PC-9 (cell line): Measurements from ENCODE around the gene MLXIP. TPM values are rescaled to one million over a fixed set of nuclear protein-coding genes. Genes with fewer than 3 reads are reported as not detected.

Experiments used
- BruUV-seq: library from RNA; stranded (reverse); fragments of 400-500 nt; replicated peaks from 2 replicates; lab custom pipeline; 2021; lab: Mats Ljungman, UMichigan
- CTCF ChIA-PET: fragments of 300-600 bp; sonication (Branson Sonifier 250); formaldehyde crosslinking; loops from one replicate; lab custom pipeline; 2022; ENCODE audit warnings: antibody characterized with exemption; lab: Charles Lee
- POLR2A ChIA-PET: fragments of 300-600 bp; sonication (Branson Sonifier 250); formaldehyde crosslinking; loops from one replicate; lab custom pipeline; 2022; ENCODE audit warnings: antibody characterized with exemption; ENCODE audit not compliant: unreplicated experiment; lab: Charles Lee
- DNase-seq, 2 experiments: peaks; one replicate each; pipeline versions ENCODE4 v3.0.0 to v3.0.0-alpha.2; 2015 to 2022; ENCODE audit warnings: mixed read lengths in 1 of 2
- H2AFZ ChIP-seq: fragments of 200-600 bp; sonication (generic); 2 replicates; pipeline ENCODE4 v1.8.1; 2017; ENCODE audit warnings: antibody characterized with exemption
- H3F3A ChIP-seq: fragments of 200-600 bp; sonication (generic); 2 replicates; pipeline ENCODE4 v1.8.1; 2017; ENCODE audit warnings: antibody characterized with exemption, mild to moderate bottlenecking, low read depth; ENCODE audit not compliant: insufficient read depth
- H3K27ac ChIP-seq: fragments of 200-600 bp; sonication (generic); 2 replicates; pipeline ENCODE4 v1.6.1; 2016; ENCODE audit warnings: mixed run types
- H3K27me3 ChIP-seq: fragments of 200-600 bp; sonication (generic); 2 replicates; pipeline ENCODE4 v1.6.1; 2016; ENCODE audit warnings: low read depth, mixed run types; ENCODE audit not compliant: insufficient read depth
- H3K36me3 ChIP-seq: fragments of 200-600 bp; sonication (generic); 2 replicates; pipeline ENCODE4 v1.6.1; 2016; ENCODE audit warnings: low read depth, mixed run types
- H3K4me1 ChIP-seq: fragments of 200-600 bp; sonication (generic); replicated peaks from 2 replicates; pipeline ENCODE4 v1.6.1; 2016; ENCODE audit warnings: mixed run types; ENCODE audit not compliant: insufficient read depth
- H3K4me2 ChIP-seq: fragments of 200-600 bp; sonication (generic); 2 replicates; pipeline ENCODE4 v1.6.1; 2017; ENCODE audit warnings: mixed run types
- H3K4me3 ChIP-seq: fragments of 200-600 bp; sonication (generic); 2 replicates; pipeline ENCODE4 v1.6.1; 2016; ENCODE audit warnings: mixed run types
- H3K79me2 ChIP-seq: fragments of 200-600 bp; sonication (generic); 2 replicates; pipeline ENCODE4 v1.6.1; 2017; ENCODE audit warnings: low read depth, mixed run types
- H3K9me2 ChIP-seq: fragments of 200-600 bp; sonication (generic); 2 replicates; pipeline ENCODE4 v1.8.1; 2017; ENCODE audit warnings: mild to moderate bottlenecking; ENCODE audit not compliant: insufficient read depth
- H3K9me3 ChIP-seq: fragments of 200-600 bp; sonication (generic); 2 replicates; pipeline ENCODE4 v1.8.1; 2016; ENCODE audit warnings: low read depth; ENCODE audit not compliant: insufficient read depth
- H4K20me1 ChIP-seq: fragments of 200-600 bp; sonication (generic); 2 replicates; pipeline ENCODE4 v1.8.1; 2017; ENCODE audit not compliant: insufficient read depth
- EZH2 ChIP-seq: fragments of 200-600 bp; sonication (generic); IDR thresholded peaks from 2 replicates; pipeline ENCODE4 v1.8.0; 2017; ENCODE audit warnings: antibody characterized with exemption, low read depth
- intact Hi-C: fragments of 100-400 bp; cut with micrococcal nuclease; formaldehyde crosslinking; loops from one replicate; pipeline ENCODE4 v1.10.0; 2022; ENCODE audit not compliant: unreplicated experiment
- total RNA-seq: library from RNA; stranded (reverse); gene quantifications from 2 replicates; pipeline ENCODE4 v1.2.3, GENCODE V29; 2021
- TF ChIP-seq, protein P1 (sequence below): fragments of 200-600 bp; sonication (generic); conservative IDR thresholded peaks from 2 replicates; pipeline ENCODE4 v1.6.1; 2017; ENCODE audit warnings: mixed run types, antibody characterized with exemption, mild to moderate bottlenecking, moderate library complexity

The MLXIP gene
- total RNA-seq, 1 experiment from 2014 or later, result 83.3 TPM

GRCh38 chr12:122139941-122140340, 61.4 kb downstream of the MLXIP start:
- BruUV-seq, result no TSS peak
- Histone ChIP-seq H3F3A (no peaks in the 10 kb centered on the region; the same call in 1 of the 2 replicates), H3K4me2 (no peak overlapping the region), H3K9me3 (no peaks in the 10 kb centered on the region), H2AFZ (no peak overlapping the region), H3K36me3 (no peaks in the 10 kb centered on the region), H3K79me2 (no peaks in the 10 kb centered on the region), H4K20me1 (no peaks in the 10 kb centered on the region; the same call in 1 of the 2 replicates), H3K4me3 (no peak overlapping the region), H3K4me1 (no peaks in the 10 kb centered on the region), H3K9me2 (no peaks in the 10 kb centered on the region), H3K27me3 (no peaks in the 10 kb centered on the region), H3K27ac (no peak overlapping the region)
- ChIA-PET CTCF (no interaction called here), POLR2A (no interaction called here)
- TF ChIP-seq, protein P1, sequence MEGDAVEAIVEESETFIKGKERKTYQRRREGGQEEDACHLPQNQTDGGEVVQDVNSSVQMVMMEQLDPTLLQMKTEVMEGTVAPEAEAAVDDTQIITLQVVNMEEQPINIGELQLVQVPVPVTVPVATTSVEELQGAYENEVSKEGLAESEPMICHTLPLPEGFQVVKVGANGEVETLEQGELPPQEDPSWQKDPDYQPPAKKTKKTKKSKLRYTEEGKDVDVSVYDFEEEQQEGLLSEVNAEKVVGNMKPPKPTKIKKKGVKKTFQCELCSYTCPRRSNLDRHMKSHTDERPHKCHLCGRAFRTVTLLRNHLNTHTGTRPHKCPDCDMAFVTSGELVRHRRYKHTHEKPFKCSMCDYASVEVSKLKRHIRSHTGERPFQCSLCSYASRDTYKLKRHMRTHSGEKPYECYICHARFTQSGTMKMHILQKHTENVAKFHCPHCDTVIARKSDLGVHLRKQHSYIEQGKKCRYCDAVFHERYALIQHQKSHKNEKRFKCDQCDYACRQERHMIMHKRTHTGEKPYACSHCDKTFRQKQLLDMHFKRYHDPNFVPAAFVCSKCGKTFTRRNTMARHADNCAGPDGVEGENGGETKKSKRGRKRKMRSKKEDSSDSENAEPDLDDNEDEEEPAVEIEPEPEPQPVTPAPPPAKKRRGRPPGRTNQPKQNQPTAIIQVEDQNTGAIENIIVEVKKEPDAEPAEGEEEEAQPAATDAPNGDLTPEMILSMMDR, result no peak
- no peak for TF ChIP-seq EZH2
- intact Hi-C loops, result no loop called here
- DNase-seq, result no peak

- Histone ChIP-seq H3K36me3 (no peaks in the 10 kb centered on the region), H3K9me2 (no peaks in the 10 kb centered on the region), H4K20me1 (no peaks in the 10 kb centered on the region; the same call in 1 of the 2 replicates), H3K9me3 (no peaks in the 10 kb centered on the region), H2AFZ (no peak overlapping the region), H3K4me1 (no peaks in the 10 kb centered on the region), H3K27me3 (no peaks in the 10 kb centered on the region), H3K4me2 (no peak overlapping the region), H3F3A (no peaks in the 10 kb centered on the region; the same call in 1 of the 2 replicates), H3K4me3 (no peak overlapping the region), H3K79me2 (no peaks in the 10 kb centered on the region), H3K27ac (no peak overlapping the region)
- no peak for DNase-seq
- ChIA-PET POLR2A (no interaction called here), CTCF (no interaction called here)
- TF ChIP-seq EZH2, result no peak
- TF ChIP-seq, protein P1, result no peak
- intact Hi-C loops, result no loop called here
- no TSS peak for BruUV-seq
Measured at GRCh38 chr12:122140467-122141257, 62.1 kb downstream of the MLXIP start.

DNA sequence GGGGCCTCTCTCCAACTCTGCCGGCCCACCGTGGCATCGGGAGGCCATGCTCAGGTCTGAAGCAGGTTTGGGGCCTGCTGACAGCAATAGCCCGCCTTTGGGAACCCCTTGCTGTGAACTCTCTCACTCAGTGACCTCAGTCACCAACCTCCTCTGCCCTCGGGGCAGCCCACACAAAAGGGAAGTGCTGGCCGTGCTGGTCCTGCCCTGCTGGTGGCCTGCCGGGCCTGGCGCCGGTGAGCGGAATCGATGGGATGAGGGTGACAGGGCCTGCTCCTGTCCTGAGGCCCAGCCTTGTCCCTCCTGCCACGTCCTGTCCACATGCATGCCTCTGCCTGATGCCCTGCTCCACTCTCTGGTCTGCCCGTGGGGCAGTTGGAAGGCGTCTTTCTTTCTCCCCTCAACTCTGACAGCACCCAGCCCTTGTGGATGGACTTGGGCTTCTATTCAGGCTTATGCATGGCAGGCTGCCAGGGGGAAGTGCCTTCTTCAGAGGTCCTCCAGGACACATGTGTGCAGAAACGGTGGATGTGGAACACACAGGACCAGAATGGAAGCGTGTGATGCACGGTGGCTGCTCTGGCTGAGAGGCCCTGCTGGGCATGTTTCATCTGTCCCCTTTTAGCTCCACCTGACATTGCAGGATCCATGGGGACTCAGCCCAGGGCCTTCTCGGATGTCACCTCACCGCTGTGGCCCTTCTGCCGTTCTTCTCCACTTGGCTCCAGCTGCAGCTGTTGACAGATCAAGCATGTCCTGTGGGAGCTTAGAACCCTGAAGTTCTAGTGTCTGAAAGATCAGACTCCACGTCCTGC, 63.6 kb downstream of the MLXIP start:
- TF ChIP-seq, protein P1, result no peak
- no peak for TF ChIP-seq EZH2

More for the DNA sequence above, 63.6 kb downstream of the MLXIP start:
- Histone ChIP-seq H3K4me2 (no peak overlapping the region), H3K79me2 (no peaks in the 10 kb centered on the region), H3K4me3 (no peak overlapping the region), H3K36me3 (no peaks in the 10 kb centered on the region), H3K9me3 (no peaks in the 10 kb centered on the region), H3K4me1 (no peaks in the 10 kb centered on the region), H3K27ac (no peak overlapping the region), H4K20me1 (no peaks in the 10 kb centered on the region; the same call in 1 of the 2 replicates), H3K9me2 (no peaks in the 10 kb centered on the region), H3K27me3 (no peaks in the 10 kb centered on the region), H3F3A (no peaks in the 10 kb centered on the region), H2AFZ (no peak overlapping the region)
- DNase-seq, result no peak
- intact Hi-C loops, result no loop called here
- CTCF ChIA-PET, result interaction anchor here (0.6 kb wide), 1 partner anchor 1316 kb away, joined by 8 read pairs; no protein-coding TSS in a partner anchor
- BruUV-seq, result no TSS peak
- POLR2A ChIA-PET, result no interaction called here
